Measurements from ENCODE around the gene HMBS. TPM values are rescaled to one million over a fixed set of nuclear protein-coding genes. Genes with fewer than 3 reads are reported as not detected.

Gene HMBS
- 46.5 to 54.4 TPM (median 50.2 TPM) in 5 replicates for total RNA-seq (2022; extraction: Qiagen RNA extraction)

DNA sequence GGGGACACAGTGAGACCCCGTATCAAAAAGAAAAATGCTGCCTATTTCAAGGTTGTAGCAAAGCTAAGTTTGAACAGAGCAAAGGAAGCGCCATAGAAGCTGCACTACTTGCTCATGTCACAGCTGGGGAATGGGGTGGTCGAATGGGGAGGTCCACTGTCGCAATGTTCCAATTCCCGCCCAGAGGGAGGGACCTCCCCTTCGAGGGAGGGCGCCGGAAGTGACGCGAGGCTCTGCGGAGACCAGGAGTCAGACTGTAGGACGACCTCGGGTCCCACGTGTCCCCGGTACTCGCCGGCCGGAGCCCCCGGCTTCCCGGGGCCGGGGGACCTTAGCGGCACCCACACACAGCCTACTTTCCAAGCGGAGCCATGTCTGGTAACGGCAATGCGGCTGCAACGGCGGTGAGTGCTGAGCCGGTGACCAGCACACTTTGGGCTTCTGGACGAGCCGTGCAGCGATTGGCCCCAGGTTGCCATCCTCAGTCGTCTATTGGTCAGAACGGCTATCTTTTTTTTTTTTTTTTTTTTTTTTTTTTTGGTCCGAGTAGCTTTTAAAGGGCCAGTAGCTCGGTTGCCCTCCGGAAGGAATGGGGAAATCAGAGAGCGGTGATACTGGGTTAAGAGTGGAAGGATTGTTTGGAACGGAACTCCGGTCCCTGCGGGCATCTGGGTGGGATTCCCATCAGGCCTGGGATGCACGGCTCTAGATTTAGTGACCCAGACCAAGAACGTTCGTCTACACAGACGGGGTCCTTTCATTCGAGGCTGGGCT lies at the start of gene HMBS:
TSS of gene HMBS (plus strand) at position 219 of the 774 bp plus-strand sequence. CDS start at position 372, 153 bp downstream.

GRCh38 chr11:119057000-119057769 lies 27.5 kb upstream of the HMBS start, which contains the start of gene HYOU1:
HYOU1 (minus strand) TSS chr11:119057205; CDS start chr11:119056160, 1,045 bp downstream.

GRCh38 chr11:119067371-119068222 lies 17.1 kb upstream of the HMBS start, which contains the start of gene VPS11:
VPS11 (plus strand) TSS chr11:119067818; CDS start chr11:119067824, 6 bp downstream.

DNA sequence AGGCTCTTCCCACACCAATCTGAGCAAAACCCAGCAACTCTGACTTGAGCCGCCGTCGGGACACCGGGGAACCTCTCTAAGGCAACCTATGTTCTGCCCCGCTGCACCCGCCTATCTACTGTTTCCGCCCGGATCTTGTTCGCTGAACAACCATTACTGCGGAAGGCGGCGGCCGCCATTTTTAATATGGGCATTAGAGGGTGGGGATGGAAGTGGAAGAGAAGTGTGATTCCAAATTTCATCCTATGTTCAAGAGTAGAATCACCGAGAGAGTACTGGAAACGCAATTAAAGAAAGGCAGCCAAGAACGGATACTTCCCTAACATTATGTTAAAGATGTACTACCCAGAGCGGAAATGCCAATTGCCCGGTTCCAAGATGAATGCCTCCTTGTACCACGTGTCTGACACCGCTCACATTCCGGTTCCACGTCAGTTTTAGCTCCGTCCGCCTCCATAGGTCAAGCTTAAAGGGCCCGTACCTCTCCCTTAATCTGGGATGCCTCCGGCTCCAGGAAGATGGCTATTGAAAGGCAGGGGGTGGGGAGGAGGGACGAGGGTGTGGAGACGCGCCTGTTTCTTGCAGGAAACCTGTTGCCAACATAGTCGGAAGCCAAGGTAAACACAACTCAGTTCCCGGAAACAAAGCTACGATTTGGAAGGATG lies 17.2 kb downstream of the HMBS start, which contains the start of gene DPAGT1:
TSS of gene DPAGT1 (minus strand) at position 95 of the 665 bp plus-strand sequence. CDS start 198 bp downstream, outside the sequence.

GRCh38 chr11:119106564-119107537 lies 22.2 kb downstream of the HMBS start, which contains the start of gene C2CD2L:
C2CD2L (plus strand) TSS chr11:119107344; CDS start chr11:119107742, 398 bp downstream.

GRCh38 chr11:119121008-119121810 lies 36.5 kb downstream of the HMBS start, which contains the start of gene HINFP:
HINFP (plus strand) TSS chr11:119121580; CDS start chr11:119126945, 5,365 bp downstream.

Other genes starting within 250 kb of the HMBS start
- gene CXCR5, start 201.0 kb upstream of the HMBS start, total RNA-seq (2022; extraction: Qiagen RNA extraction): 0.07 to 0.13 TPM (median 0.11 TPM) in 5 replicates
- 81.3 to 173 TPM (median 148 TPM) in 5 replicates for gene BCL9L, start 159.0 kb upstream of the HMBS start, total RNA-seq (2022; extraction: Qiagen RNA extraction)
- 0.35 to 1.1 TPM (median 0.91 TPM) in 5 replicates for gene UPK2, start 128.6 kb upstream of the HMBS start, total RNA-seq (2022; extraction: Qiagen RNA extraction)
- not detected in 5 replicates for gene FOXR1, start 113.1 kb upstream of the HMBS start, total RNA-seq (2022; extraction: Qiagen RNA extraction)
- 11.1 to 18.7 TPM (median 12.0 TPM) in 5 replicates for gene CENATAC, start 86.7 kb upstream of the HMBS start, total RNA-seq (2022; extraction: Qiagen RNA extraction)
- 753 to 1,094 TPM (median 792 TPM) in 5 replicates for gene RPS25, start 66.5 kb upstream of the HMBS start, total RNA-seq (2022; extraction: Qiagen RNA extraction)
- 59.1 to 74.1 TPM (median 64.7 TPM) in 5 replicates for gene TRAPPC4, start 66.1 kb upstream of the HMBS start, total RNA-seq (2022; extraction: Qiagen RNA extraction)
- 9.6 to 12.1 TPM (median 10.8 TPM) in 5 replicates for gene SLC37A4, start 54.0 kb upstream of the HMBS start, total RNA-seq (2022; extraction: Qiagen RNA extraction)
- 40.0 to 49.6 TPM (median 48.0 TPM) in 5 replicates for gene HYOU1, start 27.7 kb upstream of the HMBS start, total RNA-seq (2022; extraction: Qiagen RNA extraction)
- 10.0 to 16.0 TPM (median 12.4 TPM) in 5 replicates for gene VPS11, start 17.1 kb upstream of the HMBS start, total RNA-seq (2022; extraction: Qiagen RNA extraction)
- 34.2 to 44.0 TPM (median 39.7 TPM) in 5 replicates for gene DPAGT1, start 17.0 kb downstream of the HMBS start, total RNA-seq (2022; extraction: Qiagen RNA extraction)
- 5.4 to 7.9 TPM (median 5.9 TPM) in 5 replicates for gene C2CD2L, start 22.5 kb downstream of the HMBS start, total RNA-seq (2022; extraction: Qiagen RNA extraction)
- 10.7 to 12.8 TPM (median 12.0 TPM) in 5 replicates for gene HINFP, start 36.7 kb downstream of the HMBS start, total RNA-seq (2022; extraction: Qiagen RNA extraction)
- gene ABCG4, start 64.2 kb downstream of the HMBS start, total RNA-seq (2022; extraction: Qiagen RNA extraction): 0.21 to 0.42 TPM (median 0.32 TPM) in 5 replicates
- 8.8 to 13.9 TPM (median 11.5 TPM) in 5 replicates for gene NLRX1, start 83.8 kb downstream of the HMBS start, total RNA-seq (2022; extraction: Qiagen RNA extraction)
- 0.13 to 0.44 TPM (median 0.23 TPM) in 5 replicates for gene NHERF4, start 100.6 kb downstream of the HMBS start, total RNA-seq (2022; extraction: Qiagen RNA extraction)
- 6.0 to 9.8 TPM (median 8.4 TPM) in 5 replicates for gene CBL, start 121.5 kb downstream of the HMBS start, total RNA-seq (2022; extraction: Qiagen RNA extraction)
- gene MCAM, start 232.2 kb downstream of the HMBS start, total RNA-seq (2022; extraction: Qiagen RNA extraction): 9.8 to 13.2 TPM (median 11.5 TPM) in 5 replicates
- 29.4 to 41.1 TPM (median 37.7 TPM) in 5 replicates for gene RNF26, start 249.6 kb downstream of the HMBS start, total RNA-seq (2022; extraction: Qiagen RNA extraction)

Measured in A549 treated with CORT108297 at 1 μM for 4 hours (cell line).